Keratinocyte (primary cell): Measurements from ENCODE around the gene SLA2. TPM values are rescaled to one million over a fixed set of nuclear protein-coding genes. Genes with fewer than 3 reads are reported as not detected.

Experiments used
- DNase-seq: peaks from one replicate; pipeline ENCODE4 v3.0.0-alpha.2; 2011; ENCODE audit warnings: low read depth, missing footprints, low spot score
- FAIRE-seq: peaks from 2 replicates; lab custom pipeline; 2011; peaks lifted over from hg19 to GRCh38; lab: Jason Lieb, UNC
- H2AFZ ChIP-seq: 2 replicates; pipeline ENCODE4 v1.6.0; 2012; ENCODE audit warnings: low read length, control low read depth, inconsistent platforms; ENCODE audit not compliant: control insufficient read depth
- H3K27ac ChIP-seq: 2 replicates; pipeline ENCODE4 v1.5.1; 2011; ENCODE audit warnings: low read length; ENCODE audit not compliant: control insufficient read depth, insufficient read depth
- H3K27me3 ChIP-seq: 3 replicates; pipeline ENCODE4 v1.6.0; 2011; ENCODE audit warnings: low read length; ENCODE audit not compliant: control insufficient read depth, insufficient read depth; ENCODE audit errors: extremely low read depth
- H3K36me3 ChIP-seq, 2 experiments: 2 replicates in 1 of 2; 3 replicates in 1 of 2; pipeline ENCODE4 v1.5.1; 2011; ENCODE audit warnings: low read length in 2 of 2, mild to moderate bottlenecking in 1 of 2; ENCODE audit not compliant: control insufficient read depth in 2 of 2, insufficient read depth in 2 of 2; ENCODE audit errors: extremely low read depth in 1 of 2
- H3K4me1 ChIP-seq: 3 replicates; pipeline ENCODE4 v1.5.1; 2011; ENCODE audit warnings: low read length; ENCODE audit not compliant: control insufficient read depth, insufficient read depth; ENCODE audit errors: extremely low read depth
- H3K4me2 ChIP-seq: 3 replicates; pipeline ENCODE4 v1.6.0; 2011; ENCODE audit warnings: low read depth, low read length; ENCODE audit not compliant: control insufficient read depth, insufficient read depth; ENCODE audit errors: extremely low read depth
- H3K4me3 ChIP-seq, 3 experiments: fragments of 200-600 bp in 1 of 3; sonication (generic) in 1 of 3; 2 replicates in 2 of 3; 3 replicates in 1 of 3; pipeline ENCODE4 v1.5.1; 2011 to 2016; ENCODE audit warnings: low read length in 3 of 3, mild to moderate bottlenecking in 3 of 3, control low read depth in 2 of 3, inconsistent platforms in 1 of 3, low read depth in 1 of 3, mixed read lengths in 1 of 3, mixed run types in 1 of 3, moderate library complexity in 1 of 3; ENCODE audit not compliant: control insufficient read depth in 2 of 3, insufficient read depth in 2 of 3; ENCODE audit errors: extremely low read depth in 1 of 3
- H3K79me2 ChIP-seq: 2 replicates; pipeline ENCODE4 v1.6.0; 2012; ENCODE audit warnings: low read length; ENCODE audit not compliant: control insufficient read depth, insufficient read depth
- H3K9ac ChIP-seq: 3 replicates; pipeline ENCODE4 v1.6.0; 2011; ENCODE audit warnings: low read length; ENCODE audit not compliant: control insufficient read depth, insufficient read depth; ENCODE audit errors: extremely low read depth
- H3K9me1 ChIP-seq: 3 replicates; pipeline ENCODE4 v1.6.0; 2011; ENCODE audit warnings: low read length; ENCODE audit not compliant: control insufficient read depth, insufficient read depth; ENCODE audit errors: extremely low read depth
- H3K9me3 ChIP-seq: 2 replicates; pipeline ENCODE4 v1.5.1; 2012; ENCODE audit warnings: low read depth, low read length; ENCODE audit not compliant: control insufficient read depth
- H4K20me1 ChIP-seq: 3 replicates; pipeline ENCODE4 v1.6.0; 2011; ENCODE audit warnings: low read length; ENCODE audit not compliant: control insufficient read depth, insufficient read depth; ENCODE audit errors: extremely low read depth
- EZH2 ChIP-seq: IDR thresholded peaks from one replicate; pipeline ENCODE4 v1.6.1; 2012; ENCODE audit warnings: inconsistent platforms, mild to moderate bottlenecking, low read length, moderate library complexity
- dilution Hi-C: fragments of 300-500 bp; cut with MboI; formaldehyde crosslinking; loops from one replicate; pipeline ENCODE4 v1.7.0; 2020; ENCODE audit warnings: low sequenced_read_pairs; ENCODE audit not compliant: extremely low pct_ligation_motif_present
- polyA plus RNA-seq, 5 experiments: library from polyadenylated mRNA; depleted of rRNA in 3 of 5; stranded (reverse) in 3 of 5; stranded (forward) in 1 of 5; unstranded in 1 of 5; fragments of >200 nt; gene quantifications; 1 replicate in 1 of 5; 2 replicates in 3 of 5; 3 replicates in 1 of 5; pipeline versions ENCODE4 v1.2.1 to v1.2.3, GENCODE V29; 2011 to 2012; ENCODE audit warnings: missing spikeins in 2 of 5, low read depth in 1 of 5, low replicate concordance in 1 of 5
- TF ChIP-seq, protein P1 (sequence below), 3 experiments: IDR thresholded peaks in 1 of 3; conservative IDR thresholded peaks in 1 of 3; optimal IDR thresholded peaks in 1 of 3; 2 replicates in 2 of 3; 3 replicates in 1 of 3; pipeline versions ENCODE3 to v1.5.1; 2011; ENCODE audit warnings: low read length in 3 of 3, mild to moderate bottlenecking in 3 of 3, moderate library complexity in 2 of 3, control low read depth in 1 of 3, inconsistent platforms in 1 of 3; ENCODE audit not compliant: insufficient read depth in 2 of 3; ENCODE audit errors: extremely low read depth in 1 of 3

Gene SLA2
- polyA plus RNA-seq, 1 donor (not counting 4 experiments of a cell fraction or from before 2014, with no cell fraction given), result 0.04 TPM

DNA sequence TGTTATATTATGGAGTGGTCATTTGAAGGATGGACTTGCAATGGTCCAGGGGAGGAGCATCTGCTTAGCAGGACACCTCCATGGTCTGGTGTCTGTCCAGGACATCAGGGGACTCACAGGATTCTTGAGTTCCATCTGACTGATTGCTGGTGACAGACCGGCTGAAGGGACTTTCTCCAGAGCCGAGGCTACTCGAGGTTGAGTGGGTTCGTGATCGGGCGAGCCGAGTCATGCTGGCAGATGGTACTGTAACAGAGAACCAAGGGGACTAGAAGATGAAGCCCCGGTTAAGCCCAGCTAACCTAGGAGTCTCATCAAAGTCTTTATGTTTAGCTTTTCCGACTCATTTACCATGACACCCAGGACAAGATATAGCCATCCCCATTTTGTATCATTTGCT lies 7.5 kb upstream of the SLA2 start:
- Histone ChIP-seq H3K9me1 (no peaks in the 10 kb centered on the region), H3K4me1 (no peaks in the 10 kb centered on the region), H3K27ac (no peak overlapping the region), H4K20me1 (no peaks in the 10 kb centered on the region), H3K79me2 (no peaks in the 10 kb centered on the region), H3K9ac (no peak overlapping the region), H3K4me3 (no peak overlapping the region), H3K4me2 (no peak overlapping the region), H2AFZ (no peak overlapping the region), H3K27me3 (no peaks in the 10 kb centered on the region), H3K9me3 (no peaks in the 10 kb centered on the region), H3K36me3 (peaks cover 0 to 17% of the 10 kb centered on the region in 2 experiments)
- no peak for TF ChIP-seq EZH2
- TF ChIP-seq, protein P1, sequence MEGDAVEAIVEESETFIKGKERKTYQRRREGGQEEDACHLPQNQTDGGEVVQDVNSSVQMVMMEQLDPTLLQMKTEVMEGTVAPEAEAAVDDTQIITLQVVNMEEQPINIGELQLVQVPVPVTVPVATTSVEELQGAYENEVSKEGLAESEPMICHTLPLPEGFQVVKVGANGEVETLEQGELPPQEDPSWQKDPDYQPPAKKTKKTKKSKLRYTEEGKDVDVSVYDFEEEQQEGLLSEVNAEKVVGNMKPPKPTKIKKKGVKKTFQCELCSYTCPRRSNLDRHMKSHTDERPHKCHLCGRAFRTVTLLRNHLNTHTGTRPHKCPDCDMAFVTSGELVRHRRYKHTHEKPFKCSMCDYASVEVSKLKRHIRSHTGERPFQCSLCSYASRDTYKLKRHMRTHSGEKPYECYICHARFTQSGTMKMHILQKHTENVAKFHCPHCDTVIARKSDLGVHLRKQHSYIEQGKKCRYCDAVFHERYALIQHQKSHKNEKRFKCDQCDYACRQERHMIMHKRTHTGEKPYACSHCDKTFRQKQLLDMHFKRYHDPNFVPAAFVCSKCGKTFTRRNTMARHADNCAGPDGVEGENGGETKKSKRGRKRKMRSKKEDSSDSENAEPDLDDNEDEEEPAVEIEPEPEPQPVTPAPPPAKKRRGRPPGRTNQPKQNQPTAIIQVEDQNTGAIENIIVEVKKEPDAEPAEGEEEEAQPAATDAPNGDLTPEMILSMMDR (optimal IDR thresholded peaks at IDR 0.05 in 1 of 3, IDR thresholded peaks at IDR 0.05 in 1 of 3, conservative IDR thresholded peaks at IDR 0.05 in 1 of 3; ENCODE audit: extremely low read depth in 1 of 3, insufficient read depth in 2 of 3, low read length in 3 of 3), result no peak
- FAIRE-seq (no peak), DNase-seq (no peak)
- dilution Hi-C loops, result no loop called here

DNA sequence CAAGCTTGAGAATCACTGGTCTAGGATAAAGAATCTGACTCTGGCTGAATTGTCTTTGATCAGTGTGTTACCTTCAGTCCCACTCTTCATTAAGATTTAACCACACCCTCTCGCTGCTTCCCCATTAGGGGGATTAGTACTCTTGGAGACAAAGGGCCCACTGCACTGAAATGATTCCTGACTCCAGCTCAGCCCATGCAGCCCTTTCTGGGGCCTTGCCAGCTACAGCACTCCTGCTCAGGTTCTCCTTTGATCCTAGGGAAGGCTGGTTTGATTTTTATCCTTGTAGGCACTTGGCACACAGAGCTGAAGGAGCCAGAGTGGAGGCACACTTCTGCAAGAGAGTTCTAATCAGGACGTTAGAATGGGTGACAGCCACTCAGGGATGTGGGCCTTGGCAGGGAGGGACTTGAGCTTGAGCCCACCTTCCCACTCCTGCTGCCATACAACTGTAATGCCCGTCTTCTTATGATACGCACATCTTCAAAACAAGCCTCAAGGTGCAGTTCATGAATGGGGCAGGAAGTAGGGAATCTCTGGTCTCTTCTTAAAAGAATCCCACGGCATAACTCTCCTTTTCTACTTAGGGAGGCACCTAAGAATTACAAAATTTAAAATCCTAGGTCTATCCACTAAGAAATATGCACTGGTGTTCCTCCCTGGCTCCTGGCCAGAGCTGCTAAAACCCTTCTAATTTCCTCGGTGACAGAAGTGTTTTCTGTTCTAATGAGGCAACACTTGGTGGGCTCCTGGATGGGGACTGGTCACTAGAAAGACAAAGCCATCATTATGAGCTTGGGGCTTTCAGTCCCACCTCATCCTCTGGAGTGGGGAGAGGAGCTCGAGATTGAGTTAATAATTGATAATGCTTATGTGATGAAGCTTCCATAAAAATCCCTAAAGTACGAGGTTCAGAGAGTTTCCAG lies 1.5 kb upstream of the SLA2 start:
- Histone ChIP-seq H4K20me1 (no peaks in the 10 kb centered on the region), H3K79me2 (no peaks in the 10 kb centered on the region), H3K27ac (no peak overlapping the region), H3K4me1 (peaks cover 6% of the 10 kb centered on the region), H2AFZ (no peak overlapping the region), H3K9ac (no peak overlapping the region), H3K9me3 (no peaks in the 10 kb centered on the region), H3K27me3 (no peaks in the 10 kb centered on the region), H3K9me1 (no peaks in the 10 kb centered on the region), H3K36me3 (peaks cover 0 to 4% of the 10 kb centered on the region in 2 experiments), H3K4me2 (no peak overlapping the region), H3K4me3 (no peak overlapping the region)
- DNase-seq (no peak), FAIRE-seq (no peak)
- TF ChIP-seq, protein P1 (optimal IDR thresholded peaks at IDR 0.05 in 1 of 3, IDR thresholded peaks at IDR 0.05 in 1 of 3, conservative IDR thresholded peaks at IDR 0.05 in 1 of 3; ENCODE audit: extremely low read depth in 1 of 3, insufficient read depth in 2 of 3, low read length in 3 of 3), result no peak
- no peak for TF ChIP-seq EZH2
- dilution Hi-C loops, result no loop called here
